Large intestine (tissue), 3 donors: Measurements from ENCODE around the gene GPHN. TPM values are rescaled to one million over a fixed set of nuclear protein-coding genes. Genes with fewer than 3 reads are reported as not detected.

Source experiments
- DNase-seq, 2 donors: peaks; one replicate each; pipeline versions ENCODE4 v3.0.0 to v3.0.0-alpha.2; 2013
- H3K27ac ChIP-seq: one replicate; pipeline ENCODE4 v1.5.1; 2013; ENCODE audit warnings: low read length
- H3K27me3 ChIP-seq: 2 replicates; pipeline ENCODE4 v1.6.1; 2013; ENCODE audit warnings: low read length; ENCODE audit not compliant: control insufficient read depth, insufficient read depth
- H3K36me3 ChIP-seq: 2 replicates; pipeline ENCODE4 v1.6.1; 2013; ENCODE audit warnings: low read length; ENCODE audit not compliant: control insufficient read depth, insufficient read depth
- H3K4me1 ChIP-seq: one replicate; pipeline ENCODE4 v1.6.1; 2013; ENCODE audit warnings: low read length; ENCODE audit not compliant: control insufficient read depth, insufficient read depth
- H3K4me3 ChIP-seq: one replicate; pipeline ENCODE4 v1.5.1; 2013; ENCODE audit warnings: low read length
- H3K9me3 ChIP-seq: one replicate; pipeline ENCODE4 v1.6.1; 2013; ENCODE audit warnings: mild to moderate bottlenecking, low read depth, low read length, moderate library complexity; ENCODE audit not compliant: control insufficient read depth
- WGBS: methylation state at CpG from one replicate; pipeline ENCODE4 v1.1.5; 2013; ENCODE audit warnings: low lambda C conversion rate; ENCODE audit not compliant: insufficient coverage; 5-methylcytosine and 5-hydroxymethylcytosine counted together
- polyA plus RNA-seq: library from polyadenylated mRNA; unstranded; fragments of 120-200 nt; gene quantifications from one replicate; pipeline ENCODE4 v1.2.1, GENCODE V29; 2013

GPHN gene
- polyA plus RNA-seq, 1 donor: 26.1 TPM

DNA sequence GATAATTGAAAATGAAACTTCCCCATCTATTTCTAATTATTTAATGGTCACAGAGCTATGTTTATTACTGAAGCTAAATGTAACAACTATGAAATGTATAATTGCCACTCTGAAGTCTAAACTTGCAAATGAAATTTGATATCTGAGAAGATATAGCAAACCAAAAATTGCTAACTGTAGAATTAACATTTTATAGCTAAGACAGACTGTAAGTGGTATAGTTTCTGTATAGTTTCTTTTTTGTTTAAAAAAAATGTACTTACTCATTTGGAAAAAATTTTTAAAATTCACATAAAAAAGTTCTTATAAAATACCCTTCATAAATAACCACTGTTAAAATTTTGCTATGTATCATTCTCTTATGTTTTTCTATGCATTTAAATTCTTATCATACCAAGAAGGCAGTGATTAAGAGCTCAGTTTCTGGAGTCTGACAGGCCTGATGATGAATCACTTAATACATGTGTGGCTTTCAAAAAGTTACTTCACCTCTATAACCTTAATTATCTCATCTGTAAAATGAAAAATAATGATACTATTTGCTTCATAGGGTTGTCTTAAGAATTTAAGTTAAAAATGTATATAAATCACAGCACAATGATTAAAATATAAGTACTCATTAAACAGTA is 466.6 kb downstream of the GPHN start:
- no peak for DNase-seq
- no peaks in the 10 kb centered on the region for H3K9me3 ChIP-seq
- no peak overlapping the region for H3K4me3 ChIP-seq
- H3K4me1 ChIP-seq: no peaks in the 10 kb centered on the region
- H3K36me3 ChIP-seq: no peaks in the 10 kb centered on the region
- H3K27me3 ChIP-seq: no peaks in the 10 kb centered on the region
- H3K27ac ChIP-seq: no peak overlapping the region

DNA sequence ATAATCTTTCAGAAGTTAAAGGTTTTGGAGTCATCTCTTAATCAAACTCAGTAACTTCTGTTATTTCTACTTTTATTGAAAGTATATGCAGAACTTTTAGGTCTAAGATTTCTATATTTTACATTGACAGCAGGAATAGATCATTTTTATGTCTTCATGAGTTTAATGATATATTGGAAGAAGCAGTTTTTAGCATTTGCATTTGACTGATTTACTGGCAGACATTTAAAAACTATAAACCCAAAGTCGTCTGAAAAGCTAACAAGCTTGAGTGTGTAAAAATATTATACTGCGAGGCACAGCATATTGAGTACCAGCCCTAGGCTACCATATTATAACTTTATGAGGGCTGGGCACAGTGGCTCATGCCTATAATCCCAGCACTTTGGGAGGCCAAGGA is 467.3 kb downstream of the GPHN start:
- Histone ChIP-seq H3K27ac (no peak overlapping the region), H3K4me1 (no peaks in the 10 kb centered on the region), H3K4me3 (no peak overlapping the region), H3K9me3 (no peaks in the 10 kb centered on the region), H3K27me3 (no peaks in the 10 kb centered on the region), H3K36me3 (no peaks in the 10 kb centered on the region)
- WGBS: no CpG with 5 or more reads among the region's 2 CpGs
- DNase-seq: no peak

DNA sequence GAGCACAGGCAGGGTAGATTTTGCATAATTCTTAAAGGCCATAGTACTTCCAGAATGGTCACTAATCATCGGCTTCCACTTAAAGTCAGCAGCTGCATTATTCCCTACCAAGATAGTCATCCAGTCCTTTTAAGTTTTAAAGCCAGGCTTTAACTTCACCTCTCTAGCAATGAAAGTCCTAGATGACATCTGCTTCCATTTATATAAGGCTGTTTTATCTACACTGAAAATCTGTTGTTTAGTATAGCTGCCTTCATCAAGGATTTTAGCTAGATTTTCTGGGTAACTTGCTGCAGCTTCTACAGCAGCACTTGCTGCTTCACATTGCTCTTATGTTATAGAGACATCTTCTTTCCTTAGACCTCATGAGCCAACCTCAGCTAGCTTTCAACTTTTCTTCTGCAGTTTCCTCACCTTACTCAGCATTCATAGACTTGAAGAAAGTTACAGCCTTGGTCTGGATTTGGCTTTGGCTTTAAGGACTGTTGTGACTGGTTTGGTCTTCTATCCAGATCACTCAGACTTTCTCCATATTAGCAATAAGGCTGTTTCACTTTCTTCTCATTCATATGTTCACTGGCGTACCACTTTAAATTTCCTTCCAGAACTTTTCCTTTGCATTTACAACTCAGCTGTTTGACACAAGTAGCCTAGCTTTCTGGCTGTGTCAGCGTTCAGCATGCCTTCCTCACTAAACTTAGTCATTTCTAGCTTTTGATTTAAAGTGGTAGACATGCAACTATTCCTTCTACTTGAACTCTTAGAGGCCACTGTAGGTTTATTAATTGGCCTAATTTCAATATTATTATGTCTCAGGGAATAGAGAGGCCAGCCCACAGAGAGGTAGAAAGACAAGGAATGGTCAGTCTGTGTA is 471.4 kb downstream of the GPHN start:
- WGBS: no CpG with 5 or more reads among the region's 3 CpGs
- Histone ChIP-seq H3K27ac (no peak overlapping the region), H3K9me3 (no peaks in the 10 kb centered on the region), H3K27me3 (no peaks in the 10 kb centered on the region), H3K4me3 (no peak overlapping the region), H3K4me1 (no peaks in the 10 kb centered on the region), H3K36me3 (no peaks in the 10 kb centered on the region)
- DNase-seq: no peak

DNA sequence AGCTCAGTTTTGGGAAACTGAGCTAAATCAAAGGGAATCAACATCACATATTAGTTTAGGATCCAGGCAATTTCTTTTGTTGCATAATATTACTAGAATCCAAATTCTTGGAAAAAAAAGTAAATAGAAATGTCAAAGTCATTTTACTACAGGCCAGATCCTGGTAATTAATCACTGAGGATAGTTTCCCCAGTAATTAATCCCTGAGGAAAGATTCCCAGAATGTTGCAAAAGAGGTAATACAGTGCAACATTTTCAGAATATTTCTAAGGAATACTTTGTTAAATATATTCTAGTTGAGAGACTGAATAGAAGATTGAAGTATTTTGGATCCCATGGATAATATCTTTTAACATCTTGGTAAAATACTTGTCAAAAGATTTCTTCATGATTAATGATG is 474.3 kb downstream of the GPHN start:
- Histone ChIP-seq H3K9me3 (no peaks in the 10 kb centered on the region), H3K27ac (no peak overlapping the region), H3K4me1 (no peaks in the 10 kb centered on the region), H3K36me3 (no peaks in the 10 kb centered on the region), H3K27me3 (no peaks in the 10 kb centered on the region), H3K4me3 (no peak overlapping the region)
- DNase-seq: no peak

DNA sequence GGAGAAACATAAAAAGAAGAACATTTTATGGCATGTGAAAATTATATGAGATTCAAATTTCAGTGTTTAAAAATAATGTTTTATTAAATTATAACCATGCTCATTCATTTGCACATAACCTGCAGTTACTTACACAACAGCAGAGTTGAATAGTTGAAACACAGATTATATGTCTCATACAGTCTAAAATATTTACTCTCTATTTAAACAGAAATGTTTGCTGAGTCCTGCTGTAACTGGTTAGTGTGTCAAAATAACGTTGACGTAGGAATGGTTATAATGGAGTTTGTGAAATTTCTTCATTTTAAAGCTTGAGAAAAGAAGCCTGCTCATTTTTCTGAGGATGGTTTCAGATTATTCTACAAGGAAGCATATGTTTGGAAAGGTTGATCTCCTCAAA is 484.8 kb downstream of the GPHN start:
- Histone ChIP-seq H3K27me3 (no peaks in the 10 kb centered on the region), H3K36me3 (no peaks in the 10 kb centered on the region), H3K4me1 (no peaks in the 10 kb centered on the region), H3K27ac (no peak overlapping the region), H3K9me3 (no peaks in the 10 kb centered on the region), H3K4me3 (no peak overlapping the region)
- WGBS: no CpG with 5 or more reads among the region's 2 CpGs
- DNase-seq: no peak

DNA sequence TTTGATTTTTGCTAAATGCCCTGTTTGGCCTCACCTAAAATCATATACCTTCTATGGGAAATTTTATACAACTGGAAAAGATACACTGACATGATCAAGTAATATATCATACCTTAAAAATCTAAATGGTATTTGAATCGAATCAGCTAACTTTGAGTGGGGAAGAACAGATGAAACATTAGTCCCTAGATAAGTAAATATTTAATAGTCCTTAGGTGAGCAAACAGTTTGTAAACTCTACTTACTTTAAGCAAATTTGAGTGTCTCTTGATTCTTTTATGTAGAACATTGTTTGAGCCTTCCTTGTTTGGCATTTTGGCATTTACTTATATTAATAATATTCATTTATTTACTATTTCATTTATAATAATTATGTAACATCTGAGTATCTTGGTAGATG is 485.6 kb downstream of the GPHN start:
- Histone ChIP-seq H3K36me3 (no peaks in the 10 kb centered on the region), H3K27me3 (no peaks in the 10 kb centered on the region), H3K4me3 (no peak overlapping the region), H3K27ac (no peak overlapping the region), H3K4me1 (no peaks in the 10 kb centered on the region), H3K9me3 (no peaks in the 10 kb centered on the region)
- DNase-seq: no peak
- no CpG with 5 or more reads among the region's 1 CpG for WGBS

DNA sequence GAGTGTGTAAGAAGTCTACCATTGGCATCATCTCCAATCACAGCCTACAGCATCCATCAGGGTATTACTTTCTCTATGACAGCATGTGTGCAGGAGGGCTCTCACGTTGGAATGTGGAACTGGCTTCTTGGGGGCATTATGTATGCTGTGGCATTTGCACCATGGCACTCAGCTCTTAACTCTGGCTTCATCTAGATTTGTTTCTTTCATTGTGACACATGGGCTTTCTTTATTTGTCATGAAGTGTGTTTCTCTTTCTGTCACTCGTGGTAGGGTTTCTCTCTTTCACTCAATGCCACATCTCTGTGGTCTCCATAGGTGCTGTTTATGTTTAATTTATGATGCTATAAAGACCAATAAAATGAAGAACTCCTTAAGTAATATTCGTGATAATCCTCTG is 490.1 kb downstream of the GPHN start:
- H3K9me3 ChIP-seq: no peaks in the 10 kb centered on the region
- no peak overlapping the region for H3K27ac ChIP-seq
- WGBS: 100% methylated on average over 1 of the region's 3 CpGs
- H3K4me1 ChIP-seq: no peaks in the 10 kb centered on the region
- H3K4me3 ChIP-seq: no peak overlapping the region
- H3K27me3 ChIP-seq: no peaks in the 10 kb centered on the region
- no peaks in the 10 kb centered on the region for H3K36me3 ChIP-seq
- DNase-seq: no peak

DNA sequence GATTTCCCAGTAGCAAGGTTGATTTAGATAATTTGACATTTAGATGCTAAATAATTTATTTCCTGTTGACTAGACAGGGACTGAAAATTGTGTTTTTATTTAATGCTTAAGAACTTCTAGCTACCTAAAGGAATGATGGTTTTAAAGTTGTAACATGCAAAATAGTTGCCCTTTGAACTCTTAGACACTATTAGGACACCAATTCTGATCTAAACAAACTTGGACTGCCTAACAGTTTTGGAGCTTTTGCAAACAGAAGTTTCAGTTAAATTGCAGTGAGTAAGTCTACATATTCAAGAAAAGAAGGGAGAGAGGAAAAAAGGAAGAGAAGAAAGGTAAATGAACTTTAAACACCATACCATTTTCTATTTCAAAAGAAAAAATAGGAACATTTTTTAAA is 492.0 kb downstream of the GPHN start:
- H3K27me3 ChIP-seq: no peaks in the 10 kb centered on the region
- H3K9me3 ChIP-seq: no peaks in the 10 kb centered on the region
- DNase-seq: no peak
- H3K4me3 ChIP-seq: no peak overlapping the region
- no peaks in the 10 kb centered on the region for H3K4me1 ChIP-seq
- H3K36me3 ChIP-seq: no peaks in the 10 kb centered on the region
- no peak overlapping the region for H3K27ac ChIP-seq

DNA sequence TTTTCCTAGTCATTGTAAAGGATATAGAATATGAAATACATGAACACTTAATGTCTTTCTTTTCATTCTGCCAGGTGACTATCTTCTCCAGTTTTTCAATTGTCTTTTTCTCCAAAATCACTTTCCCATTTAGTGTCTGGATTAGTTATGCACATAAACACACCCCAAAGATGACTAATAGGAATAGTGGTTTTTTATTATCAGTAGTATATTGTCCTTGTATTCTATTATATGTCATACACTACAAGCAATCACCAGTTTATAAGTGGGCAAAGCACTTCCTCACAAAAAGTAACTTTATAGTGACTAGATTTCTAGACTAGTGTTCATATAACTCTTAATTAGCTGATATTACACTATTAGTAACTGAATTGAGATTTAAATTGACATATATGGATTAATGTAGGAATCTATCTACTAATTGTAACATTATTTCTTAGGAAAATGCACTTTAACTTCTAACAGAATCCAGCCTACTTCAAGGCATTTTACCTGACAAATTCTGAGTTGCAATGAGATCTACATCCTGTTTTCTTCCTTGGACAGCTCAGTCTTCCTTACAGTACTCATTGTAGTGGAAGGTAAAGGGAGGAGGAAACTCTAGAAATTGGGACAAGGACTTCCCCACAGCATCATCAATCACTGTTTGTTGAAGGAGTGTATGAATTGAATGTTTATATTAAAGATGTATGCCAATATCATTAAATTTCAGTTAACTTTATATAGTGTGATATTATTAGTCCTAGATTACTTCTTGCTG is 495.2 kb downstream of the GPHN start:
- Histone ChIP-seq H3K36me3 (no peaks in the 10 kb centered on the region), H3K9me3 (no peaks in the 10 kb centered on the region), H3K27me3 (no peaks in the 10 kb centered on the region), H3K4me3 (no peak overlapping the region), H3K4me1 (no peaks in the 10 kb centered on the region), H3K27ac (no peak overlapping the region)
- DNase-seq: no peak

DNA sequence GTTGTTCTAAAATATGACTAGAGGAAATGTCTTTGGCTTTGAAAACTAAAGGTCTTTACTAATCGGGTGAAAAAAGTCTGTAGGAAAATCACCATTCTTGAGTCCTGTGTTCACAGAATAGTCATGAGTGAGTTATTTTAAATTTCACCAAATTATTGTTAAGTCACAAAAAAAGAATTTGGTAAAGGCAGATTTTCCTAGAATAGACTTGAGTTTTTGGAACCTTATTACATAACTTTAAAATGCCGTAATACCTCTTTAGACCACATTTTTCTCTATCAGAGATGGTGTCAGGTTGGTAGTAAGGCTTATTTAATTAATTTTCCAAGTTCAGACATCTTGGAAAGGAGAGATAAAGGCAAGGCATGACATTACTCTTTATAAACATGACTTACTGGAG is 496.6 kb downstream of the GPHN start:
- Histone ChIP-seq H3K4me1 (no peaks in the 10 kb centered on the region), H3K27ac (no peak overlapping the region), H3K36me3 (no peaks in the 10 kb centered on the region), H3K9me3 (no peaks in the 10 kb centered on the region), H3K27me3 (no peaks in the 10 kb centered on the region), H3K4me3 (no peak overlapping the region)
- no peak for DNase-seq
- 100% methylated on average over 1 of the region's 2 CpGs for WGBS
